Measurements from ENCODE around the gene FLT3LG. TPM values are rescaled to one million over a fixed set of nuclear protein-coding genes. Genes with fewer than 3 reads are reported as not detected.

Gene FLT3LG
- total RNA-seq, 4 donors from 2014 or later = 1.00 to 4.0 (median 3.2) TPM; not detected in 1

- Histone ChIP-seq H3K27me3 (no peaks in the 10 kb centered on the region), H3K27ac (peak overlapping the region; percentile 17 to 96 (median 43)), H3K36me3 (peaks cover 0 to 38% (median 21%) of the 10 kb centered on the region in 4 donors), H3K9me3 (no peaks in the 10 kb centered on the region), H3K4me3 (no peak overlapping the region), H3K4me1 (peaks cover 25 to 48% (median 42%) of the 10 kb centered on the region in 4 donors)
- WGBS, 2 donors (ENCODE audit: low coverage in 1 of 2) = 38 to 59% methylated on average over 8 to 12 of the region's 12 CpGs
- TF ChIP-seq POLR2AphosphoS5 (IDR thresholded peaks at IDR 0.05) (peak in 1 of 3 donors; percentile 11), EP300 (IDR thresholded peaks at IDR 0.05; ENCODE audit: low read depth) (no peak)
- in situ Hi-C loops (cut with MboI; ENCODE audit: low pct_ligation_motif_present in 1 of 4, low pct_unique_long_range_greater_than_20kb in 1 of 4, low sequenced_read_pairs in 3 of 4) (loop anchor here in 1 of 4 donors (25.0 kb wide), 1 partner anchor 370 kb away; the partner anchor contains the start of genes PNKP and PTOV1), intact Hi-C loops (cut with DNase I; ENCODE audit: low total_unique reads) (no loop called here)
- DNase-seq = no peak
Observed at GRCh38 chr19:49492573-49493405, 18.8 kb downstream of the FLT3LG start.

GRCh38 chr19:49496574-49497008 lies 22.6 kb downstream of the FLT3LG start:
- DNase-seq = no peak
- Histone ChIP-seq H3K4me3 (peak overlapping the region; percentile 88 to 97 (median 91)), H3K27me3 (no peaks in the 10 kb centered on the region), H3K9me3 (no peaks in the 10 kb centered on the region), H3K4me1 (peaks cover 18 to 43% (median 32%) of the 10 kb centered on the region in 4 donors), H3K27ac (peak overlapping the region; percentile 95 to 99 (median 96)), H3K36me3 (peaks cover 0 to 36% (median 13%) of the 10 kb centered on the region in 4 donors)
- 0% methylated on average over 2 to 11 of the region's 11 CpGs for WGBS, 2 donors (ENCODE audit: low coverage in 1 of 2)
- intact Hi-C loops (cut with DNase I; ENCODE audit: low total_unique reads) = no loop called here
- in situ Hi-C loops (cut with MboI; ENCODE audit: low pct_ligation_motif_present in 1 of 4, low pct_unique_long_range_greater_than_20kb in 1 of 4, low sequenced_read_pairs in 3 of 4) = loop anchor here in 1 of 4 donors (25.0 kb wide), 1 partner anchor 366 kb away; the partner anchor contains the start of genes PNKP and PTOV1
- TF ChIP-seq POLR2A (IDR thresholded peaks at IDR 0.05) (no peak), EP300 (IDR thresholded peaks at IDR 0.05; ENCODE audit: low read depth) (no peak), POLR2AphosphoS5 (IDR thresholded peaks at IDR 0.05) (no peak)
- TF ChIP-seq, protein P1, sequence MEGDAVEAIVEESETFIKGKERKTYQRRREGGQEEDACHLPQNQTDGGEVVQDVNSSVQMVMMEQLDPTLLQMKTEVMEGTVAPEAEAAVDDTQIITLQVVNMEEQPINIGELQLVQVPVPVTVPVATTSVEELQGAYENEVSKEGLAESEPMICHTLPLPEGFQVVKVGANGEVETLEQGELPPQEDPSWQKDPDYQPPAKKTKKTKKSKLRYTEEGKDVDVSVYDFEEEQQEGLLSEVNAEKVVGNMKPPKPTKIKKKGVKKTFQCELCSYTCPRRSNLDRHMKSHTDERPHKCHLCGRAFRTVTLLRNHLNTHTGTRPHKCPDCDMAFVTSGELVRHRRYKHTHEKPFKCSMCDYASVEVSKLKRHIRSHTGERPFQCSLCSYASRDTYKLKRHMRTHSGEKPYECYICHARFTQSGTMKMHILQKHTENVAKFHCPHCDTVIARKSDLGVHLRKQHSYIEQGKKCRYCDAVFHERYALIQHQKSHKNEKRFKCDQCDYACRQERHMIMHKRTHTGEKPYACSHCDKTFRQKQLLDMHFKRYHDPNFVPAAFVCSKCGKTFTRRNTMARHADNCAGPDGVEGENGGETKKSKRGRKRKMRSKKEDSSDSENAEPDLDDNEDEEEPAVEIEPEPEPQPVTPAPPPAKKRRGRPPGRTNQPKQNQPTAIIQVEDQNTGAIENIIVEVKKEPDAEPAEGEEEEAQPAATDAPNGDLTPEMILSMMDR (IDR thresholded peaks at IDR 0.05) = no peak

- intact Hi-C loops (cut with DNase I; ENCODE audit: low total_unique reads) (no loop called here), in situ Hi-C loops (cut with MboI; ENCODE audit: low pct_ligation_motif_present in 1 of 4, low pct_unique_long_range_greater_than_20kb in 1 of 4, low sequenced_read_pairs in 3 of 4) (loop anchor here in 1 of 4 donors (25.0 kb wide), 1 partner anchor 365 kb away; the partner anchor contains the start of genes PNKP and PTOV1)
- peak; percentile 86 for DNase-seq
- H3K9me3 ChIP-seq = no peaks in the 10 kb centered on the region
- peak overlapping the region; percentile 88 to 97 (median 91) for H3K4me3 ChIP-seq
- WGBS, 2 donors (ENCODE audit: low coverage in 1 of 2) = 12 to 40% methylated on average over 1 to 22 of the region's 22 CpGs
- H3K4me1 ChIP-seq = peaks cover 18 to 43% (median 32%) of the 10 kb centered on the region in 4 donors
- H3K36me3 ChIP-seq = peaks cover 0 to 30% (median 10%) of the 10 kb centered on the region in 4 donors
- TF ChIP-seq POLR2A (IDR thresholded peaks at IDR 0.05) (peak; percentile 38), POLR2AphosphoS5 (IDR thresholded peaks at IDR 0.05) (peak; percentile 47 to 57 (median 55)), EP300 (IDR thresholded peaks at IDR 0.05; ENCODE audit: low read depth) (no peak)
- TF ChIP-seq, protein P1 (IDR thresholded peaks at IDR 0.05) = no peak
- peak overlapping the region; percentile 95 to 99 (median 96) for H3K27ac ChIP-seq
- H3K27me3 ChIP-seq = no peaks in the 10 kb centered on the region
Observed at GRCh38 chr19:49497047-49497788, 23.2 kb downstream of the FLT3LG start.

GRCh38 chr19:49497789-49498103 lies 23.7 kb downstream of the FLT3LG start:
- in situ Hi-C loops (cut with MboI; ENCODE audit: low pct_ligation_motif_present in 1 of 4, low pct_unique_long_range_greater_than_20kb in 1 of 4, low sequenced_read_pairs in 3 of 4) = loop anchor here in 1 of 4 donors (25.0 kb wide), 1 partner anchor 365 kb away; the partner anchor contains the start of genes PNKP and PTOV1
- TF ChIP-seq, protein P1 (IDR thresholded peaks at IDR 0.05) = no peak
- TF ChIP-seq POLR2AphosphoS5 (IDR thresholded peaks at IDR 0.05) (no peak), POLR2A (IDR thresholded peaks at IDR 0.05) (no peak)
- intact Hi-C loops (cut with DNase I; ENCODE audit: low total_unique reads) = no loop called here
- H3K4me3 ChIP-seq = peak overlapping the region in 2 of 4 donors; percentile 88 to 97
- whole genome bisulfite sequencing, 2 donors (ENCODE audit: low coverage in 1 of 2) = 78 to 90% methylated on average over 2 to 12 of the region's 12 CpGs
- no peaks in the 10 kb centered on the region for H3K9me3 ChIP-seq
- peak overlapping the region; percentile 95 to 99 (median 96) for H3K27ac ChIP-seq
- no peak for DNase-seq
- no peaks in the 10 kb centered on the region for H3K27me3 ChIP-seq
- peaks cover 0 to 24% (median 7%) of the 10 kb centered on the region in 4 donors for H3K36me3 ChIP-seq
- H3K4me1 ChIP-seq = peaks cover 18 to 43% (median 32%) of the 10 kb centered on the region in 4 donors

Measured in transverse colon (tissue), 4 donors.